ENCODE measurements around the gene RTL5.

DNA sequence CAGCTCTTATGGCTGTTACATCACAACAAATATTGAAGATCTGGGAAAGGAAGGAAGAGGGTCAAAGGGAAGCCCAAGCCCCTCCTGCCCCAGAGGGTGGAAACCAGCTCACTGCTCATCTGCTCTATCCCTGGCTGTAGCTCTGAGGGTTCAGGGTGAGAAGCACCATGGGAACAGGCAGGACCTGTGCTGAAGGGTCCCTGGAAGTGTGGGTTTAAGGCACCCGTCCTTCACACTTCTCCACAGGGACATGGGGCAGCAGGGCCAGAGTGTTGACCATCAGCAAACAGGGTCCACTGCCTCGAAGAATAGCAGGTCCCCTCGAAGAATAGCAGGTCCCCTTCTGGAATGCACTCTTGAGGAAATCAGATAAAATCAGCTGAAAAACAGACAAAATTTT, 4.4 kb downstream of the RTL5 start:
- no peak for TF ChIP-seq CTCF (conservative IDR thresholded peaks at IDR 0.05; ENCODE audit: low read depth, low read length)
- TF ChIP-seq EZH2 (IDR thresholded peaks at IDR 0.05; ENCODE audit: borderline replicate concordance, low read depth, low read length, poor library complexity, severe bottlenecking) = no peak

All from A673 (cell line).